ENCODE data around the gene VKORC1L1.
"Not testable (repeated sequence)": the region's sequence is repeated elsewhere in the genome, so short reads cannot be mapped to it uniquely, and the experiment has no call there.

The VKORC1L1 gene

DNA sequence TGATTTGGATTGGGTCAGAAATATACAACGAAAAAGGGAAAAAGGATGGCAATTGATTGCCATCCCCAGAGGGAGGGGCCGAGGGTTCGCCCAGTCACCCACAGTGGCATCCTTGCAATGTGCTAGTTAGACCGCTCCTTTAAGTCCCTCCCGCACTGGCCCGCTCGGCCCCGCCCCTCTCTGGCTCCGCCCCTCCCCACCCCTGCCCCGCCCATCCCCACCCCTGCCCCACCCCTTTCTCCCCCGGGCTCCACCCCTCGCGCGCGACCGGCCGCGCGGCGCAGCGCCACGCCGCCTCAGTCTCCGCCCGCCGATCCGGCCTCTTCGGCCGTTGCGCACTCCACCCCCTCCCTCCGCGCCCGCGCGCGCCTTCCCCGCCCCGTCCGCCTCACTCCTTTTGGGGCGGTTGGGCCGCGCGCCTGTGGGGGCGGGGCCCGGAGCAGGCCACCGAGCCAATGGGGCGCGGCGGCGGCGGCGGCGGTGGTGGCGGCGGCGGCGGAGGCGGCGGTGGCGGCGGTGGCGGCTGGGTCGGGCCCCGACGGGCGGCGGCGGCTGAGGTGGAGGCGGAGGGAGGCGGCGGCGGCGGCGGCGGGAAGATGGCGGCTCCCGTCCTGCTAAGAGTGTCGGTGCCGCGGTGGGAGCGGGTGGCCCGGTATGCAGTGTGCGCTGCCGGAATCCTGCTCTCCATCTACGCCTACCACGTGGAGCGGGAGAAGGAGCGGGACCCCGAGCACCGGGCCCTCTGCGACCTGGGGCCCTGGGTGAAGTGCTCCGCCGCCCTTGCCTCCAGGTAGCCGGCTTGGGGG is at the start of gene VKORC1L1:
Gene VKORC1L1 (plus strand): TSS at position 299 of the 806 bp plus-strand sequence. CDS start 298 bp downstream, at position 597.
- peak; percentile 90 for DNase-seq (ENCODE audit: low spot score)
- H3K9me3 ChIP-seq (ENCODE audit: severe bottlenecking): no peaks in the 10 kb centered on the region
- H3K27ac ChIP-seq (ENCODE audit: poor library complexity, severe bottlenecking): peak within 1 kb of the TSS; percentile 51
- TF ChIP-seq, protein P1, sequence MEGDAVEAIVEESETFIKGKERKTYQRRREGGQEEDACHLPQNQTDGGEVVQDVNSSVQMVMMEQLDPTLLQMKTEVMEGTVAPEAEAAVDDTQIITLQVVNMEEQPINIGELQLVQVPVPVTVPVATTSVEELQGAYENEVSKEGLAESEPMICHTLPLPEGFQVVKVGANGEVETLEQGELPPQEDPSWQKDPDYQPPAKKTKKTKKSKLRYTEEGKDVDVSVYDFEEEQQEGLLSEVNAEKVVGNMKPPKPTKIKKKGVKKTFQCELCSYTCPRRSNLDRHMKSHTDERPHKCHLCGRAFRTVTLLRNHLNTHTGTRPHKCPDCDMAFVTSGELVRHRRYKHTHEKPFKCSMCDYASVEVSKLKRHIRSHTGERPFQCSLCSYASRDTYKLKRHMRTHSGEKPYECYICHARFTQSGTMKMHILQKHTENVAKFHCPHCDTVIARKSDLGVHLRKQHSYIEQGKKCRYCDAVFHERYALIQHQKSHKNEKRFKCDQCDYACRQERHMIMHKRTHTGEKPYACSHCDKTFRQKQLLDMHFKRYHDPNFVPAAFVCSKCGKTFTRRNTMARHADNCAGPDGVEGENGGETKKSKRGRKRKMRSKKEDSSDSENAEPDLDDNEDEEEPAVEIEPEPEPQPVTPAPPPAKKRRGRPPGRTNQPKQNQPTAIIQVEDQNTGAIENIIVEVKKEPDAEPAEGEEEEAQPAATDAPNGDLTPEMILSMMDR (IDR thresholded peaks at IDR 0.05; ENCODE audit: poor library complexity, severe bottlenecking): no peak
- H3K36me3 ChIP-seq (ENCODE audit: low read depth): peaks cover 7% of the 10 kb centered on the region
- peaks cover 3% of the 10 kb centered on the region for H3K4me1 ChIP-seq (ENCODE audit: insufficient read depth, poor library complexity, severe bottlenecking)
- H3K4me3 ChIP-seq (ENCODE audit: severe bottlenecking): peak within 1 kb of the TSS; percentile 99
- H3K27me3 ChIP-seq (ENCODE audit: insufficient read depth, poor library complexity, severe bottlenecking): no peaks in the 10 kb centered on the region
- peak; percentile 91 for ATAC-seq (ENCODE audit: low read depth)

DNA sequence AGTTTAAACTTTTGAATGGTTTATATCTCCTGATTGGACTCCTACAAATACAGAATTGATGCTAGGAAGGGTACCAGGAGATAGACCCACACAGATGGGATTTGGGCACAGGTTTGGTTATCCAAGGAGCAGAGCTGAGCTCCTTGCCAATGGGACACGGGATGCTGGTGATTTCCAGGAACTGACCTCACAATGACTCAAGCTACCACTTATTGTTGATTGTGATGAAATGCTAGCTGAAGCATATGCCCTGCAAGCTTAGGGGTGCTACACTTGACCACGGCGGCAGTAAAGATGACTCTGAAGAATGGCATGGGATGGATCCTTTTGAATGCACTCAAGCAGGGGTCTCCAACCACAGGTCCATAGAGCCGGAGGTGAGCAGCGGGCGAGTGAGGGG is 45.5 kb upstream of the VKORC1L1 start:
- Histone ChIP-seq H3K27me3 (ENCODE audit: insufficient read depth, poor library complexity, severe bottlenecking) (no peaks in the 10 kb centered on the region), H3K27ac (ENCODE audit: poor library complexity, severe bottlenecking) (no peak overlapping the region), H3K9me3 (ENCODE audit: severe bottlenecking) (no peaks in the 10 kb centered on the region), H3K4me3 (ENCODE audit: severe bottlenecking) (no peak overlapping the region), H3K36me3 (ENCODE audit: low read depth) (no peaks in the 10 kb centered on the region), H3K4me1 (ENCODE audit: insufficient read depth, poor library complexity, severe bottlenecking) (no peaks in the 10 kb centered on the region)
- DNase-seq (ENCODE audit: low spot score) (no peak), ATAC-seq (ENCODE audit: low read depth) (no peak)
- TF ChIP-seq, protein P1 (IDR thresholded peaks at IDR 0.05; ENCODE audit: poor library complexity, severe bottlenecking): no peak

DNA sequence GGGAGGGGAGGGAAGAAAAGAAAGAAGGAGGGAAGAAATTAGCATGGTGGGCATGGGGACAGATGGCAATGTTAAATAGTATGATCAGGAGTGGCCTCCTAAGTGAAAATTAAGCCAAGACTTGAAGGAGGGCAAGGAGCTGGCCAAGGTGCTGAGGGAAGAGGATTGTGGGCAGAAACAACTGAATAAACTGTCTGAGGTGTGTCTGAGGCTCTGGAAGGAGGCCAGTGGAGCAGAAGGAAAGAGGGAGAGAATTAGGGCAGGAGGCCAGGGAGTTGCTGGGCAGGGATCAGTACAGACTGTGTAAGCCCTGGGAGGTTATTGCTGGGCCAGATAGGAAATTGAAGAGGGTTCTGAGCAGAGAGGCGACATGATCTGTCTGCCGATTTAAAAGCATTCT is 40.6 kb upstream of the VKORC1L1 start:
- Histone ChIP-seq H3K4me1 (ENCODE audit: insufficient read depth, poor library complexity, severe bottlenecking) (no peaks in the 10 kb centered on the region), H3K4me3 (ENCODE audit: severe bottlenecking) (no peak overlapping the region), H3K36me3 (ENCODE audit: low read depth) (no peaks in the 10 kb centered on the region), H3K27me3 (ENCODE audit: insufficient read depth, poor library complexity, severe bottlenecking) (no peaks in the 10 kb centered on the region), H3K27ac (ENCODE audit: poor library complexity, severe bottlenecking) (no peak overlapping the region), H3K9me3 (ENCODE audit: severe bottlenecking) (no peaks in the 10 kb centered on the region)
- TF ChIP-seq, protein P1 (IDR thresholded peaks at IDR 0.05; ENCODE audit: poor library complexity, severe bottlenecking): no peak
- no peak for DNase-seq (ENCODE audit: low spot score)
- ATAC-seq (ENCODE audit: low read depth): no peak

DNA sequence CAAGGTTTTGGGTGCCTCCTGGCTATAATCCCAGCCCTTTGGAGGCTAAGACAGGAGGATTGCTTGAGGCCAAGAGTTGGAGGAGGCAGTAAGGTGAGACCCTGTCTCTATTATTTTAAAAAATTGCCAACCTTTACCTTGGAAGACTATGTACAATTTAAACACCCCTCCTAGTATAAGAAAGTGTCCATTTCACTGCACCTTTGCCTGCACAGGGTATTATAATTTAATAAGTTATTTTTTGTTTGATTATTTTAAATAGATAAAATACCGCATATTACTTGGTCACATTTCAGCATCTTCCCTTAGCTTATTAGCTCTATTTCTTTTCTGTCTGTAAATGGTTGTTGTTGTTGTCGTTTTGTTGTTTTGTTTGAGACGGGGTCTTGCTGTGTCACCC is 36.2 kb upstream of the VKORC1L1 start:
- not testable (repeated sequence) for H3K27ac ChIP-seq (ENCODE audit: poor library complexity, severe bottlenecking); H3K4me3 ChIP-seq (ENCODE audit: severe bottlenecking); H3K27me3 ChIP-seq (ENCODE audit: insufficient read depth, poor library complexity, severe bottlenecking); H3K4me1 ChIP-seq (ENCODE audit: insufficient read depth, poor library complexity, severe bottlenecking); ATAC-seq (ENCODE audit: low read depth); DNase-seq (ENCODE audit: low spot score); H3K9me3 ChIP-seq (ENCODE audit: severe bottlenecking); H3K36me3 ChIP-seq (ENCODE audit: low read depth)

DNA sequence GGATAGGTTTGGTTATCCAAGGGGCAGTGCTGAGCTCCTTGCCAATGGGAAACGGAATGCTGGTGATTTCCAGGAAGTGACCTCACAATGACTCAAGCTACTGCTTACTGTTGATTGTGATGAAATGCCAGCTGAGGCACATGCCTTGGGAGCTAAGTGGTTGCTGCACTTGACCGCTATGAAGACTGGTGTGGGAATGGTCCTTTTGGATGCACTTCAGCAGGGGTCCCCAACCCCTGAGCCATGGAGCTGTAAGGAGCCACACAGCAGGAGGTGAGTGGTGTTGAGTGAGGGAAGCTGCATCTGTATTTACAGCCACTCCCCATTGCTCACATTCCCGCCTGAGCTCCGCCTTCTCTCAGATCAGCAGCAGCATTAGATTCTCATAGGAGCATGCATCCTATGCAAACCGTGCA is 35.3 kb upstream of the VKORC1L1 start:
- not testable (repeated sequence) for DNase-seq (ENCODE audit: low spot score); ATAC-seq (ENCODE audit: low read depth); H3K36me3 ChIP-seq (ENCODE audit: low read depth); H3K27me3 ChIP-seq (ENCODE audit: insufficient read depth, poor library complexity, severe bottlenecking); H3K9me3 ChIP-seq (ENCODE audit: severe bottlenecking); H3K27ac ChIP-seq (ENCODE audit: poor library complexity, severe bottlenecking); H3K4me3 ChIP-seq (ENCODE audit: severe bottlenecking); H3K4me1 ChIP-seq (ENCODE audit: insufficient read depth, poor library complexity, severe bottlenecking)

DNA sequence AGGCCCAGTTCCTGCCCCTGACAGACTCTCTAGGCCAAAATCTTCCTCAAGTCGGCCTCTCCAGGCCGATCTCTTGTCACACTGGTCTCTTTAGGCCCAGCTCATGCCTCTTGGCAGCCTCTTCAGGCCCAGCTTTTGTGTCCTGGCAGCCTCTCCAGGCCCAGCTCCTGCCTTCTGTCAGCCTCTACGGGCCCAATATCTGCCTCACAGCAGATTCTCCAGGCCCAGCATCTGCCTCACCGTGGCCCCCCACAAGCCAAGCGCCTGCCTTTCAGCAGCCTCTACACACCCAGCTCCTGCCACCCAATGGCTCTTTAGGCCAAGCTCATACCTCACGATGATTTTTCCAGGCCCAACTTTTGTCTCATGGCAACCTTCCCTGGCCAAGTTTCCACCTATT is 33.0 kb upstream of the VKORC1L1 start:
- no peak for DNase-seq (ENCODE audit: low spot score)
- Histone ChIP-seq H3K27me3 (ENCODE audit: insufficient read depth, poor library complexity, severe bottlenecking) (no peaks in the 10 kb centered on the region), H3K27ac (ENCODE audit: poor library complexity, severe bottlenecking) (no peak overlapping the region), H3K9me3 (ENCODE audit: severe bottlenecking) (no peaks in the 10 kb centered on the region), H3K4me3 (ENCODE audit: severe bottlenecking) (no peak overlapping the region), H3K4me1 (ENCODE audit: insufficient read depth, poor library complexity, severe bottlenecking) (no peaks in the 10 kb centered on the region), H3K36me3 (ENCODE audit: low read depth) (no peaks in the 10 kb centered on the region)
- TF ChIP-seq, protein P1 (IDR thresholded peaks at IDR 0.05; ENCODE audit: poor library complexity, severe bottlenecking): no peak
- no peak for ATAC-seq (ENCODE audit: low read depth)

All from RWPE2 (cell line).